H9 (cell line): Measurements from ENCODE around the gene PNKP. TPM values are rescaled to one million over a fixed set of nuclear protein-coding genes. Genes with fewer than 3 reads are reported as not detected.

Source experiments
- DNase-seq: peaks from one replicate; pipeline ENCODE4 v3.0.0-alpha.2; 2017
- H2AFZ ChIP-seq: one replicate; pipeline ENCODE4 v1.6.1; 2013; ENCODE audit warnings: mild to moderate bottlenecking, low read length, control low read depth, moderate library complexity
- H2AK5ac ChIP-seq: 2 replicates; pipeline ENCODE4 v1.6.1; 2013; ENCODE audit warnings: low read length, control low read depth, mixed read lengths; ENCODE audit not compliant: insufficient read length
- H2BK120ac ChIP-seq: one replicate; pipeline ENCODE4 v1.6.1; 2013; ENCODE audit warnings: low read depth, mild to moderate bottlenecking, low read length, control low read depth, inconsistent platforms; ENCODE audit not compliant: poor library complexity, severe bottlenecking
- H2BK12ac ChIP-seq: 2 replicates; pipeline ENCODE4 v1.6.1; 2013; ENCODE audit warnings: low read length, control low read depth, mixed read lengths, low read depth; ENCODE audit not compliant: insufficient read length
- H2BK15ac ChIP-seq: 2 replicates; pipeline ENCODE4 v1.6.1; 2013; ENCODE audit warnings: low read depth, low read length, control low read depth
- H2BK20ac ChIP-seq: one replicate; pipeline ENCODE4 v1.6.1; 2013; ENCODE audit warnings: low read depth, mild to moderate bottlenecking, low read length, control low read depth, inconsistent platforms; ENCODE audit not compliant: poor library complexity, severe bottlenecking
- H2BK5ac ChIP-seq: 2 replicates; pipeline ENCODE4 v1.6.1; 2013; ENCODE audit warnings: low read length, control low read depth, mixed read lengths; ENCODE audit not compliant: insufficient read length
- H3K14ac ChIP-seq: 2 replicates; pipeline ENCODE4 v1.6.1; 2013; ENCODE audit warnings: low read length, control low read depth; ENCODE audit not compliant: insufficient read depth
- H3K18ac ChIP-seq: 2 replicates; pipeline ENCODE4 v1.6.1; 2013; ENCODE audit warnings: low read depth, mild to moderate bottlenecking, mixed read lengths, low read length, control low read depth; ENCODE audit not compliant: insufficient read length
- H3K23ac ChIP-seq: 2 replicates; pipeline ENCODE4 v1.6.1; 2013; ENCODE audit warnings: low read length, control low read depth, mixed read lengths, low read depth; ENCODE audit not compliant: insufficient read length
- H3K23me2 ChIP-seq: 2 replicates; pipeline ENCODE4 v1.6.1; 2013; ENCODE audit warnings: low read depth, mild to moderate bottlenecking, mixed read lengths, low read length, control low read depth; ENCODE audit not compliant: insufficient read length, poor library complexity, severe bottlenecking
- H3K27ac ChIP-seq: 2 replicates; pipeline ENCODE4 v1.5.1; 2013; ENCODE audit warnings: low read length, control low read depth, mixed read lengths, low read depth; ENCODE audit not compliant: insufficient read length
- H3K27me3 ChIP-seq: 2 replicates; pipeline ENCODE4 v1.6.1; 2013; ENCODE audit warnings: low read length, control low read depth, inconsistent platforms; ENCODE audit not compliant: insufficient read depth
- H3K4ac ChIP-seq: 2 replicates; pipeline ENCODE4 v1.6.1; 2013; ENCODE audit warnings: low read depth, mild to moderate bottlenecking, control low read depth, inconsistent platforms, low read length, moderate library complexity
- H3K4me1 ChIP-seq: 2 replicates; pipeline ENCODE4 v1.6.1; 2013; ENCODE audit warnings: low read length, control low read depth, inconsistent platforms; ENCODE audit not compliant: insufficient read depth
- H3K4me2 ChIP-seq: 2 replicates; pipeline ENCODE4 v1.6.1; 2013; ENCODE audit warnings: low read length, control low read depth, mixed read lengths; ENCODE audit not compliant: insufficient read length, insufficient read depth
- H3K56ac ChIP-seq: 2 replicates; pipeline ENCODE4 v1.6.1; 2013; ENCODE audit warnings: low read depth, mild to moderate bottlenecking, mixed read lengths, low read length, control low read depth; ENCODE audit not compliant: insufficient read length
- H3K79me1 ChIP-seq: 2 replicates; pipeline ENCODE4 v1.6.1; 2013; ENCODE audit warnings: low read depth, mild to moderate bottlenecking, moderate library complexity, low read length, control low read depth, inconsistent platforms; ENCODE audit not compliant: insufficient read depth, poor library complexity, severe bottlenecking
- H3K79me2 ChIP-seq: 2 replicates; pipeline ENCODE4 v1.6.1; 2013; ENCODE audit warnings: low read length, control low read depth, inconsistent platforms; ENCODE audit not compliant: insufficient read depth
- H3K9ac ChIP-seq: 2 replicates; pipeline ENCODE4 v1.6.1; 2013; ENCODE audit warnings: low read length, control low read depth, mixed read lengths; ENCODE audit not compliant: insufficient read length; ENCODE audit errors: extremely low read depth
- H3K9me3 ChIP-seq: one replicate; pipeline ENCODE4 v1.6.1; 2013; ENCODE audit warnings: low read depth, low read length, inconsistent platforms; ENCODE audit not compliant: control insufficient read depth
- H3T11ph ChIP-seq: one replicate; pipeline ENCODE4 v1.6.1; 2013; ENCODE audit warnings: mild to moderate bottlenecking, low read length, control low read depth, inconsistent platforms
- H4K20me1 ChIP-seq: one replicate; pipeline ENCODE4 v1.6.1; 2013; ENCODE audit not compliant: control insufficient read depth, insufficient read length, insufficient read depth
- H4K5ac ChIP-seq: 2 replicates; pipeline ENCODE4 v1.6.1; 2013; ENCODE audit warnings: low read depth, mild to moderate bottlenecking, mixed read lengths, low read length, control low read depth; ENCODE audit not compliant: insufficient read length
- H4K8ac ChIP-seq: replicated peaks from 2 replicates; pipeline ENCODE4 v1.6.1; 2013; ENCODE audit warnings: low read length, control low read depth, mixed read lengths, low read depth; ENCODE audit not compliant: insufficient read length
- H4K91ac ChIP-seq: 2 replicates; pipeline ENCODE4 v1.6.1; 2013; ENCODE audit warnings: low read depth, mild to moderate bottlenecking, moderate library complexity, mixed read lengths, low read length, control low read depth; ENCODE audit not compliant: insufficient read length
- H3K27ac Mint-ChIP-seq, 3 experiments: 2 replicates in 2 of 3; 3 replicates in 1 of 3; pipeline ENCODE4 v1.8.0; 2020 to 2021; ENCODE audit warnings: mixed read lengths in 3 of 3, mild to moderate bottlenecking in 1 of 3, moderate library complexity in 1 of 3
- H3K27me3 Mint-ChIP-seq: 2 replicates; pipeline ENCODE4 v1.8.0; 2021; ENCODE audit warnings: low read depth, mild to moderate bottlenecking, moderate library complexity, mixed read lengths
- H3K36me3 Mint-ChIP-seq, 3 experiments: 2 replicates in 2 of 3; 3 replicates in 1 of 3; pipeline ENCODE4 v1.8.0; 2020 to 2021; ENCODE audit warnings: low read depth in 3 of 3, mixed read lengths in 3 of 3; ENCODE audit not compliant: insufficient read depth in 1 of 3
- H3K4me1 Mint-ChIP-seq, 2 experiments: 2 replicates each; pipeline ENCODE4 v1.8.0; 2020; ENCODE audit warnings: mixed read lengths in 2 of 2
- H3K4me3 Mint-ChIP-seq, 2 experiments: 2 replicates in 1 of 2; 3 replicates in 1 of 2; pipeline ENCODE4 v1.8.0; 2020 to 2021; ENCODE audit warnings: mild to moderate bottlenecking in 2 of 2, mixed read lengths in 2 of 2, moderate library complexity in 1 of 2
- H3K9me3 Mint-ChIP-seq, 2 experiments: 2 replicates in 1 of 2; 3 replicates in 1 of 2; pipeline ENCODE4 v1.8.0; 2020; ENCODE audit warnings: mild to moderate bottlenecking in 2 of 2, mixed read lengths in 2 of 2, moderate library complexity in 1 of 2
- CTCF ChIP-seq: fragments of 200-600 bp; sonication (generic); conservative IDR thresholded peaks from 3 replicates; pipeline ENCODE4 v1.8.0; 2021; ENCODE audit warnings: antibody characterized with exemption, mild to moderate bottlenecking
- WGBS: extraction: QIAGEN DNeasy Blood & Tissue Kit; methylation state at CpG from one replicate; pipeline ENCODE4 v1.1.7; 2013; ENCODE audit warnings: missing lambda C conversion rate, low lambda C conversion rate, mixed read lengths; ENCODE audit not compliant: insufficient read length; ENCODE audit errors: extremely low coverage; 5-methylcytosine and 5-hydroxymethylcytosine counted together
- total RNA-seq: library from RNA; stranded (reverse); gene quantifications from 2 replicates; pipeline ENCODE4 v1.2.1, GENCODE V29; 2021

Gene PNKP
- total RNA-seq, 1 experiment from 2014 or later, result 157 TPM

GRCh38 chr19:49863254-49863934 lies 4.0 kb downstream of the PNKP start:
- H3T11ph ChIP-seq, result no peak overlapping the region
- H3K4ac ChIP-seq, result no peak overlapping the region
- H3K4me3 Mint-ChIP-seq, result peak overlapping the region in 1 of 2 experiments; percentile 50; a peak in 2 of 5 replicates
- H3K9ac ChIP-seq, result no peak overlapping the region
- H3K18ac ChIP-seq, result no peak overlapping the region
- peaks cover 28 to 69% (median 53%) of the 10 kb centered on the region in 3 experiments for H3K36me3 Mint-ChIP-seq
- H2BK15ac ChIP-seq, result no peak overlapping the region
- H3K27ac ChIP-seq, result no peak overlapping the region
- H2AFZ ChIP-seq, result no peak overlapping the region
- TF ChIP-seq CTCF, result no peak
- no peak overlapping the region for H2BK120ac ChIP-seq
- H3K14ac ChIP-seq, result no peak overlapping the region
- peaks cover 23 to 42% of the 10 kb centered on the region in 2 experiments for H3K4me1 Mint-ChIP-seq
- H4K5ac ChIP-seq, result no peak overlapping the region
- H3K27me3 ChIP-seq, result no peaks in the 10 kb centered on the region
- H3K4me2 ChIP-seq, result no peak overlapping the region
- no peak overlapping the region for H3K56ac ChIP-seq
- no peak overlapping the region for H2AK5ac ChIP-seq
- H3K23me2 ChIP-seq, result peaks cover 8% of the 10 kb centered on the region
- H3K9me3 Mint-ChIP-seq, result peaks cover 0 to 4% of the 10 kb centered on the region in 2 experiments; a peak in 1 of 5 replicates
- no peak overlapping the region for H2BK12ac ChIP-seq
- no peak overlapping the region for H2BK5ac ChIP-seq
- H3K4me1 ChIP-seq, result no peaks in the 10 kb centered on the region
- no peak overlapping the region for H4K91ac ChIP-seq
- H3K9me3 ChIP-seq, result no peaks in the 10 kb centered on the region
- H2BK20ac ChIP-seq, result no peak overlapping the region
- DNase-seq, result no peak
- H4K20me1 ChIP-seq, result no peaks in the 10 kb centered on the region
- H3K79me2 ChIP-seq, result no peaks in the 10 kb centered on the region; the same call in 1 of the 2 replicates
- peak overlapping the region in 2 of 3 experiments; percentile 75 to 84; a peak in 5 of 7 replicates for H3K27ac Mint-ChIP-seq
- no peak overlapping the region for H4K8ac ChIP-seq
- peaks cover 5% of the 10 kb centered on the region for H3K79me1 ChIP-seq
- H3K27me3 Mint-ChIP-seq, result peaks cover 1% of the 10 kb centered on the region
- no CpG with 5 or more reads among the region's 24 CpGs for WGBS
- H3K23ac ChIP-seq, result no peak overlapping the region
